IMR-90 (cell line): ENCODE data around the gene SIGLEC7. TPM values are rescaled to one million over a fixed set of nuclear protein-coding genes. Genes with fewer than 3 reads are reported as not detected.

Experiments
- ATAC-seq: fragments of 200-7000 bp; cut with Tn5 transposase; 2 replicates; pipeline ENCODE4 v1.9.1; 2020; ENCODE audit warnings: low read depth, mild to moderate bottlenecking, moderate library complexity
- BruUV-seq: library from RNA; stranded (reverse); fragments of 400-500 nt; replicated peaks from 2 replicates; lab custom pipeline; 2021; lab: Mats Ljungman, UMichigan
- CTCF ChIA-PET: fragments of 300-600 bp; formaldehyde crosslinking; extraction: SDS; loops from one replicate; lab custom pipeline; 2021; ENCODE audit warnings: antibody characterized with exemption; lab: Yijun Ruan, JAX
- POLR2A ChIA-PET: fragments of 300-600 bp; sonication (Branson Sonifier 250); formaldehyde crosslinking; loops from one replicate; lab custom pipeline; 2022; ENCODE audit warnings: antibody characterized with exemption; ENCODE audit not compliant: unreplicated experiment; lab: Charles Lee
- DNase-seq: peaks from one replicate; pipeline ENCODE4 v3.0.0; 2013
- H2AFZ ChIP-seq: replicated peaks from 2 replicates; pipeline ENCODE3; 2013; ENCODE audit warnings: low read length, mild to moderate bottlenecking; ENCODE audit not compliant: poor library complexity
- H2AK5ac ChIP-seq: 2 replicates; pipeline ENCODE4 v1.6.1; 2013; ENCODE audit warnings: low read depth, low read length, inconsistent platforms
- H2AK9ac ChIP-seq: replicated peaks from 2 replicates; pipeline ENCODE3; 2013; ENCODE audit warnings: mild to moderate bottlenecking, low read depth, low read length, moderate library complexity; ENCODE audit not compliant: poor library complexity
- H2BK120ac ChIP-seq: 2 replicates; pipeline ENCODE4 v1.6.1; 2013; ENCODE audit warnings: low read depth, low read length, inconsistent platforms
- H2BK15ac ChIP-seq: 3 replicates; pipeline ENCODE4 v1.6.1; 2013; ENCODE audit warnings: low read depth, low read length, inconsistent platforms
- H2BK20ac ChIP-seq: 2 replicates; pipeline ENCODE4 v1.6.1; 2013; ENCODE audit warnings: low read depth, mild to moderate bottlenecking, inconsistent platforms, low read length, moderate library complexity
- H2BK5ac ChIP-seq: 2 replicates; pipeline ENCODE4 v1.6.1; 2013; ENCODE audit warnings: mild to moderate bottlenecking, low read depth, low read length, inconsistent platforms; ENCODE audit not compliant: poor library complexity, severe bottlenecking
- H3K14ac ChIP-seq: replicated peaks from 2 replicates; pipeline ENCODE4 v1.6.1; 2013; ENCODE audit warnings: low read depth, low read length, inconsistent platforms
- H3K18ac ChIP-seq: 2 replicates; pipeline ENCODE4 v1.6.1; 2013; ENCODE audit warnings: low read depth, low read length, control low read depth
- H3K23ac ChIP-seq: 2 replicates; pipeline ENCODE4 v1.6.1; 2013; ENCODE audit warnings: low read depth, low read length, inconsistent platforms
- H3K27ac ChIP-seq: 2 replicates; pipeline ENCODE4 v1.5.1; 2013; ENCODE audit warnings: mild to moderate bottlenecking, control low read depth, low read length; ENCODE audit not compliant: insufficient read depth
- H3K27me3 ChIP-seq: 2 replicates; pipeline ENCODE4 v1.6.1; 2013; ENCODE audit warnings: low read length; ENCODE audit not compliant: control insufficient read depth, insufficient read depth
- H3K36me3 ChIP-seq: 2 replicates; pipeline ENCODE4 v1.6.1; 2013; ENCODE audit warnings: low read length, mixed read lengths; ENCODE audit not compliant: control insufficient read depth, insufficient read depth
- H3K4ac ChIP-seq: 2 replicates; pipeline ENCODE4 v1.6.1; 2013; ENCODE audit warnings: low read depth, low read length, inconsistent platforms
- H3K4me1 ChIP-seq: 2 replicates; pipeline ENCODE4 v1.6.1; 2013; ENCODE audit warnings: low read length, mixed read lengths; ENCODE audit not compliant: control insufficient read depth, insufficient read depth
- H3K4me2 ChIP-seq: 2 replicates; pipeline ENCODE4 v1.6.1; 2013; ENCODE audit warnings: low read depth, mild to moderate bottlenecking, control low read depth, low read length, moderate library complexity
- H3K4me3 ChIP-seq: 2 replicates; pipeline ENCODE4 v1.5.1; 2013; ENCODE audit warnings: low read depth, mild to moderate bottlenecking, control low read depth, low read length, moderate library complexity; ENCODE audit not compliant: insufficient read depth
- H3K56ac ChIP-seq: 2 replicates; pipeline ENCODE4 v1.6.1; 2013; ENCODE audit warnings: low read length, inconsistent platforms; ENCODE audit not compliant: insufficient read depth; ENCODE audit errors: extremely low read depth
- H3K79me1 ChIP-seq, 2 experiments: 2 replicates each; pipeline ENCODE4 v1.6.1; 2013; ENCODE audit warnings: low read length in 2 of 2, inconsistent platforms in 1 of 2, low read depth in 1 of 2
- H3K9ac ChIP-seq: 2 replicates; pipeline ENCODE4 v1.6.1; 2013; ENCODE audit warnings: low read depth, low read length, control low read depth
- H3K9me1 ChIP-seq: 2 replicates; pipeline ENCODE4 v1.6.1; 2013; ENCODE audit warnings: low read length, inconsistent platforms; ENCODE audit not compliant: insufficient read depth
- H3K9me3 ChIP-seq: 2 replicates; pipeline ENCODE4 v1.6.1; 2013; ENCODE audit warnings: low read length; ENCODE audit not compliant: control insufficient read depth, insufficient read depth
- H4K20me1 ChIP-seq: 2 replicates; pipeline ENCODE4 v1.6.1; 2013; ENCODE audit warnings: low read length, inconsistent platforms; ENCODE audit not compliant: insufficient read depth
- H4K5ac ChIP-seq: 2 replicates; pipeline ENCODE4 v1.6.1; 2013; ENCODE audit warnings: mild to moderate bottlenecking, low read depth, low read length, control low read depth
- H4K8ac ChIP-seq, 2 experiments: 2 replicates each; pipeline ENCODE4 v1.6.1; 2013; ENCODE audit warnings: low read depth in 2 of 2, low read length in 2 of 2, control low read depth in 1 of 2, inconsistent platforms in 1 of 2
- H4K91ac ChIP-seq: 2 replicates; pipeline ENCODE4 v1.6.1; 2013; ENCODE audit warnings: low read depth, low read length, inconsistent platforms; ENCODE audit not compliant: insufficient read depth
- ELK1 ChIP-seq: fragments of 150-350 bp; IDR thresholded peaks from 2 replicates; pipeline ENCODE4 v1.6.1; 2016; ENCODE audit warnings: low read depth, mild to moderate bottlenecking, low read length, moderate library complexity, borderline replicate concordance
- FOS ChIP-seq: fragments of 150-350 bp; IDR thresholded peaks from 2 replicates; pipeline ENCODE4 v1.6.1; 2016; ENCODE audit warnings: low read depth, low read length
- MXI1 ChIP-seq: IDR thresholded peaks from 2 replicates; pipeline ENCODE4 v1.6.1; 2012; ENCODE audit warnings: low read depth, mild to moderate bottlenecking, low read length, moderate library complexity, borderline replicate concordance
- NFE2L2 ChIP-seq: fragments of 150-350 bp; IDR thresholded peaks from 2 replicates; pipeline ENCODE4 v1.6.1; 2016; ENCODE audit warnings: low read depth, mild to moderate bottlenecking, low read length
- RAD21 ChIP-seq: IDR thresholded peaks from 2 replicates; pipeline ENCODE4 v1.6.1; 2012; ENCODE audit warnings: low read length, improper control_type of control experiment
- RCOR1 ChIP-seq: IDR thresholded peaks from 2 replicates; pipeline ENCODE4 v1.6.1; 2012; ENCODE audit warnings: mild to moderate bottlenecking, low read length, improper control_type of control experiment; ENCODE audit not compliant: insufficient replicate concordance
- USF2 ChIP-seq: fragments of 150-350 bp; IDR thresholded peaks from 2 replicates; pipeline ENCODE4 v1.6.1; 2017; ENCODE audit warnings: mild to moderate bottlenecking, antibody characterized with exemption, low read length, low read depth
- WGBS, 2 experiments: methylation state at CpG; one replicate each; pipeline versions ENCODE4 v1.1.5 to v1.1.7; 2013; ENCODE audit warnings: missing lambda C conversion rate in 2 of 2; ENCODE audit not compliant: insufficient read length in 1 of 2; ENCODE audit errors: extremely low coverage in 2 of 2; 5-methylcytosine and 5-hydroxymethylcytosine counted together
- dilution Hi-C: fragments of 300-500 bp; cut with HindIII; formaldehyde crosslinking; loops from one replicate; pipeline ENCODE4 v1.14.3; 2018; ENCODE audit warnings: low sequenced_read_pairs; ENCODE audit not compliant: unreplicated experiment
- in situ Hi-C: fragments of 300-500 bp; cut with MboI; formaldehyde crosslinking; loops from 3 replicates; pipeline ENCODE4 v1.14.3; 2019; ENCODE audit warnings: low sequenced_read_pairs, inconsistent platforms, mixed read lengths
- intact Hi-C: fragments of 100-400 bp; cut with micrococcal nuclease; formaldehyde crosslinking; loops from 2 replicates; pipeline ENCODE4 v1.10.0; 2022
- polyA plus RNA-seq, 3 experiments: library from polyadenylated mRNA; depleted of rRNA; stranded (reverse); fragments of >200 nt; gene quantifications; 2 replicates each; pipeline ENCODE4 v1.2.3, GENCODE V29; 2012; ENCODE audit warnings: low replicate concordance in 1 of 3
- total RNA-seq: library from RNA; depleted of rRNA; stranded (reverse); fragments of >200 nt; gene quantifications from 2 replicates; pipeline ENCODE4 v1.2.3, GENCODE V29; 2012

SIGLEC7 gene
- total and polyA plus RNA-seq, 2 of the 4 experiments (the other 2 are of a cell fraction), result not detected

GRCh38 chr19:51166846-51167490 is 24.9 kb downstream of the SIGLEC7 start:
- no peak overlapping the region for H4K8ac ChIP-seq
- in situ Hi-C loops (no loop called here), intact Hi-C loops (no loop called here), dilution Hi-C loops (no loop called here)
- ATAC-seq (no peak; the same call in 1 of the 2 replicates), DNase-seq (no peak)
- no peak overlapping the region for H2BK5ac ChIP-seq
- no peak overlapping the region for H3K4ac ChIP-seq
- no peak overlapping the region for H2BK15ac ChIP-seq
- H3K14ac ChIP-seq, result no peak overlapping the region
- H3K9me3 ChIP-seq, result no peaks in the 10 kb centered on the region
- no peaks in the 10 kb centered on the region; the same call in 1 of the 2 replicates for H3K27me3 ChIP-seq
- POLR2A ChIA-PET, result no interaction called here
- no peaks in the 10 kb centered on the region for H3K4me1 ChIP-seq
- H2AK5ac ChIP-seq, result no peak overlapping the region
- H2BK20ac ChIP-seq, result no peak overlapping the region
- no peaks in the 10 kb centered on the region for H3K9me1 ChIP-seq
- H3K4me3 ChIP-seq, result no peak overlapping the region
- H3K9ac ChIP-seq, result no peak overlapping the region
- no peaks in the 10 kb centered on the region for H4K20me1 ChIP-seq
- H3K56ac ChIP-seq, result no peak overlapping the region
- TF ChIP-seq RCOR1 (no peak), MXI1 (no peak), FOS (no peak), NFE2L2 (no peak), RAD21 (no peak), USF2 (no peak), ELK1 (no peak)
- 57% methylated on average over 2 of the region's 9 CpGs; no CpG with 5 or more reads in 1 of the 2 experiments for WGBS, 2 experiments
- H4K5ac ChIP-seq, result no peak overlapping the region
- H4K91ac ChIP-seq, result no peak overlapping the region
- no peak overlapping the region for H2AK9ac ChIP-seq
- no peak overlapping the region for H3K27ac ChIP-seq
- BruUV-seq, result no TSS peak
- H3K4me2 ChIP-seq, result no peak overlapping the region
- no peak overlapping the region for H2BK120ac ChIP-seq
- H3K23ac ChIP-seq, result no peak overlapping the region
- CTCF ChIA-PET, result no interaction called here
- no peak overlapping the region for H3K18ac ChIP-seq
- H3K79me1 ChIP-seq, result no peaks in the 10 kb centered on the region
- no peaks in the 10 kb centered on the region for H3K36me3 ChIP-seq
- H2AFZ ChIP-seq, result no peak overlapping the region
